Vagina (tissue), 2 donors: ENCODE results near the gene BCAT1. TPM values are rescaled to one million over a fixed set of nuclear protein-coding genes. Genes with fewer than 3 reads are reported as not detected.

ENCODE experiments used
- DNase-seq, 2 donors: peaks; one replicate each; pipeline ENCODE4 v3.0.0-alpha.2; 2017; ENCODE audit errors: extremely low spot score in 2 of 2
- H3K27ac ChIP-seq: fragments of 200-600 bp; sonication (generic); one replicate; pipeline ENCODE4 v1.5.1; 2019
- H3K27me3 ChIP-seq: fragments of 200-600 bp; sonication (generic); one replicate; pipeline ENCODE4 v1.5.1; 2019
- H3K36me3 ChIP-seq, 2 donors: fragments of 200-600 bp; sonication (generic); one replicate each; pipeline ENCODE4 v1.5.1; 2017 to 2019
- H3K4me1 ChIP-seq: fragments of 200-600 bp; sonication (generic); one replicate; pipeline ENCODE4 v1.5.1; 2019
- H3K4me3 ChIP-seq, 2 donors: fragments of 200-600 bp; sonication (generic); 1 replicate in 1 of 2; 2 replicates in 1 of 2; pipeline ENCODE4 v1.5.1; 2016 to 2019
- H3K9me3 ChIP-seq: fragments of 200-600 bp; sonication (generic); one replicate; pipeline ENCODE4 v1.5.1; 2019
- CTCF ChIP-seq, 3 experiments: fragments of 450-650 bp in 2 of 3; fragments of 200-600 bp in 1 of 3; sonication (generic) in 1 of 3; IDR thresholded peaks; one replicate each; pipeline ENCODE4 v1.5.1; 2017 to 2019; ENCODE audit warnings: antibody characterized with exemption in 3 of 3, mild to moderate bottlenecking in 2 of 3, moderate library complexity in 2 of 3
- POLR2A ChIP-seq, 2 donors: fragments of 450-650 bp; IDR thresholded peaks; one replicate each; pipeline ENCODE4 v1.6.1; 2017; ENCODE audit warnings: antibody characterized with exemption in 2 of 2, mild to moderate bottlenecking in 2 of 2, moderate library complexity in 2 of 2
- POLR2AphosphoS5 ChIP-seq, 2 donors: sonication (generic); formaldehyde crosslinking; IDR thresholded peaks; one replicate each; pipeline ENCODE4 v1.9.0; 2017; ENCODE audit warnings: antibody characterized with exemption in 2 of 2, mild to moderate bottlenecking in 2 of 2, low read depth in 1 of 2; ENCODE audit not compliant: insufficient read depth in 1 of 2
- intact Hi-C: fragments of 100-400 bp; cut with DNase I; formaldehyde crosslinking; loops from one replicate; pipeline ENCODE4 v1.15.1; 2023
- total RNA-seq: library from RNA; depleted of rRNA; stranded (reverse); fragments of >200 nt; gene quantifications from one replicate; pipeline ENCODE4 v1.2.3, GENCODE V29; 2016

Gene BCAT1
- total RNA-seq, 1 donor from 2014 or later = 20.6 TPM

DNA sequence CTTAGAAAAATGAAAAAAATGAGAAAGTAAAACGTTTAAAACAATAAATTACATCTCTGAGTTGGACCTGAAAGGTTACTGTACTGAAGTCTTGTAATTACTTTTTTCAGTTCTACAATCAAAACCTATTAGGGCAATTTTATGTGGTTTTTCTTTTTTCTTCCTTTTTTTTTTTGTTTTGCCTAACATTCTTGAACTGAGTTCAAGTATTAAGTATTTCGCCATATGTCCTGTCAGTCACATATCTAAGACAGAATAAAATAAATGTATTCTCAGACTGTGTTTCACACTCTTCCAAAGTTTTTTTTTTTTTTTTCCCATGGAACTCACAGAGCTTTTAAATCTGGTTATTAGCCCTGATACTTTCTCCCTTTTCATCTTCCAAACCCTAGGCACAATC is 172.0 kb downstream of the BCAT1 start:
- intact Hi-C loops = no loop called here
- H3K36me3 ChIP-seq = no peaks in the 10 kb centered on the region
- TF ChIP-seq POLR2A (IDR thresholded peaks at IDR 0.05) (no peak), POLR2AphosphoS5 (IDR thresholded peaks at IDR 0.05; ENCODE audit: insufficient read depth in 1 of 2, low read depth in 1 of 2) (no peak), CTCF (IDR thresholded peaks at IDR 0.05) (no peak)

GRCh38 chr12:24775073-24775472 is 173.8 kb downstream of the BCAT1 start:
- Histone ChIP-seq H3K4me3 (no peak overlapping the region), H3K9me3 (no peaks in the 10 kb centered on the region), H3K36me3 (no peaks in the 10 kb centered on the region), H3K27me3 (no peaks in the 10 kb centered on the region), H3K4me1 (no peaks in the 10 kb centered on the region), H3K27ac (no peak overlapping the region)
- intact Hi-C loops = no loop called here
- TF ChIP-seq POLR2A (IDR thresholded peaks at IDR 0.05) (no peak), CTCF (IDR thresholded peaks at IDR 0.05) (no peak), POLR2AphosphoS5 (IDR thresholded peaks at IDR 0.05; ENCODE audit: insufficient read depth in 1 of 2, low read depth in 1 of 2) (no peak)
- DNase-seq = no peak

More for the DNA sequence above, 172.0 kb downstream of the BCAT1 start:
- H3K27ac ChIP-seq = no peak overlapping the region
- no peaks in the 10 kb centered on the region for H3K4me1 ChIP-seq
- DNase-seq = no peak
- no peak overlapping the region for H3K4me3 ChIP-seq
- no peaks in the 10 kb centered on the region for H3K9me3 ChIP-seq
- H3K27me3 ChIP-seq = no peaks in the 10 kb centered on the region

GRCh38 chr12:24773996-24774395 is 174.9 kb downstream of the BCAT1 start:
- H3K9me3 ChIP-seq = no peaks in the 10 kb centered on the region
- H3K4me3 ChIP-seq = no peak overlapping the region
- no peaks in the 10 kb centered on the region for H3K27me3 ChIP-seq
- intact Hi-C loops = no loop called here
- no peaks in the 10 kb centered on the region for H3K36me3 ChIP-seq
- H3K4me1 ChIP-seq = no peaks in the 10 kb centered on the region
- TF ChIP-seq POLR2A (IDR thresholded peaks at IDR 0.05) (no peak), POLR2AphosphoS5 (IDR thresholded peaks at IDR 0.05; ENCODE audit: insufficient read depth in 1 of 2, low read depth in 1 of 2) (no peak), CTCF (IDR thresholded peaks at IDR 0.05) (no peak)
- no peak overlapping the region for H3K27ac ChIP-seq
- DNase-seq = no peak

GRCh38 chr12:24772813-24773212 is 176.1 kb downstream of the BCAT1 start:
- intact Hi-C loops = no loop called here
- DNase-seq = no peak
- H3K4me3 ChIP-seq = no peak overlapping the region
- no peaks in the 10 kb centered on the region for H3K27me3 ChIP-seq
- no peaks in the 10 kb centered on the region for H3K4me1 ChIP-seq
- H3K27ac ChIP-seq = no peak overlapping the region
- no peak for TF ChIP-seq POLR2A (IDR thresholded peaks at IDR 0.05)
- TF ChIP-seq POLR2AphosphoS5 (IDR thresholded peaks at IDR 0.05; ENCODE audit: insufficient read depth in 1 of 2, low read depth in 1 of 2) = no peak
- TF ChIP-seq CTCF (IDR thresholded peaks at IDR 0.05) = no peak
- H3K9me3 ChIP-seq = no peaks in the 10 kb centered on the region
- no peaks in the 10 kb centered on the region for H3K36me3 ChIP-seq

- no peaks in the 10 kb centered on the region for H3K27me3 ChIP-seq
- no peak overlapping the region for H3K27ac ChIP-seq
- H3K9me3 ChIP-seq = no peaks in the 10 kb centered on the region
- H3K36me3 ChIP-seq = no peaks in the 10 kb centered on the region
- no peak for TF ChIP-seq CTCF (IDR thresholded peaks at IDR 0.05)
- TF ChIP-seq POLR2AphosphoS5 (IDR thresholded peaks at IDR 0.05; ENCODE audit: insufficient read depth in 1 of 2, low read depth in 1 of 2) = no peak
- no peak for TF ChIP-seq POLR2A (IDR thresholded peaks at IDR 0.05)
- H3K4me1 ChIP-seq = no peaks in the 10 kb centered on the region
- H3K4me3 ChIP-seq = no peak overlapping the region
- intact Hi-C loops = no loop called here
- DNase-seq = no peak
Observed at GRCh38 chr12:24770821-24771220, 178.1 kb downstream of the BCAT1 start.
